H9 (cell line): ENCODE results near the gene NSMCE4A. TPM values are rescaled to one million over a fixed set of nuclear protein-coding genes. Genes with fewer than 3 reads are reported as not detected.

Experiments used
- DNase-seq: peaks from one replicate; pipeline ENCODE4 v3.0.0-alpha.2; 2017
- H2AFZ ChIP-seq: one replicate; pipeline ENCODE4 v1.6.1; 2013; ENCODE audit warnings: mild to moderate bottlenecking, low read length, control low read depth, moderate library complexity
- H2AK5ac ChIP-seq: 2 replicates; pipeline ENCODE4 v1.6.1; 2013; ENCODE audit warnings: low read length, control low read depth, mixed read lengths; ENCODE audit not compliant: insufficient read length
- H2BK120ac ChIP-seq: one replicate; pipeline ENCODE4 v1.6.1; 2013; ENCODE audit warnings: low read depth, mild to moderate bottlenecking, low read length, control low read depth, inconsistent platforms; ENCODE audit not compliant: poor library complexity, severe bottlenecking
- H2BK12ac ChIP-seq: 2 replicates; pipeline ENCODE4 v1.6.1; 2013; ENCODE audit warnings: low read length, control low read depth, mixed read lengths, low read depth; ENCODE audit not compliant: insufficient read length
- H2BK15ac ChIP-seq: 2 replicates; pipeline ENCODE4 v1.6.1; 2013; ENCODE audit warnings: low read depth, low read length, control low read depth
- H2BK20ac ChIP-seq: one replicate; pipeline ENCODE4 v1.6.1; 2013; ENCODE audit warnings: low read depth, mild to moderate bottlenecking, low read length, control low read depth, inconsistent platforms; ENCODE audit not compliant: poor library complexity, severe bottlenecking
- H2BK5ac ChIP-seq: 2 replicates; pipeline ENCODE4 v1.6.1; 2013; ENCODE audit warnings: low read length, control low read depth, mixed read lengths; ENCODE audit not compliant: insufficient read length
- H3K14ac ChIP-seq: 2 replicates; pipeline ENCODE4 v1.6.1; 2013; ENCODE audit warnings: low read length, control low read depth; ENCODE audit not compliant: insufficient read depth
- H3K18ac ChIP-seq: 2 replicates; pipeline ENCODE4 v1.6.1; 2013; ENCODE audit warnings: low read depth, mild to moderate bottlenecking, mixed read lengths, low read length, control low read depth; ENCODE audit not compliant: insufficient read length
- H3K23ac ChIP-seq: 2 replicates; pipeline ENCODE4 v1.6.1; 2013; ENCODE audit warnings: low read length, control low read depth, mixed read lengths, low read depth; ENCODE audit not compliant: insufficient read length
- H3K23me2 ChIP-seq: 2 replicates; pipeline ENCODE4 v1.6.1; 2013; ENCODE audit warnings: low read depth, mild to moderate bottlenecking, mixed read lengths, low read length, control low read depth; ENCODE audit not compliant: insufficient read length, poor library complexity, severe bottlenecking
- H3K27ac ChIP-seq: 2 replicates; pipeline ENCODE4 v1.5.1; 2013; ENCODE audit warnings: low read length, control low read depth, mixed read lengths, low read depth; ENCODE audit not compliant: insufficient read length
- H3K27me3 ChIP-seq: 2 replicates; pipeline ENCODE4 v1.6.1; 2013; ENCODE audit warnings: low read length, control low read depth, inconsistent platforms; ENCODE audit not compliant: insufficient read depth
- H3K4ac ChIP-seq: 2 replicates; pipeline ENCODE4 v1.6.1; 2013; ENCODE audit warnings: low read depth, mild to moderate bottlenecking, control low read depth, inconsistent platforms, low read length, moderate library complexity
- H3K4me1 ChIP-seq: 2 replicates; pipeline ENCODE4 v1.6.1; 2013; ENCODE audit warnings: low read length, control low read depth, inconsistent platforms; ENCODE audit not compliant: insufficient read depth
- H3K4me2 ChIP-seq: 2 replicates; pipeline ENCODE4 v1.6.1; 2013; ENCODE audit warnings: low read length, control low read depth, mixed read lengths; ENCODE audit not compliant: insufficient read length, insufficient read depth
- H3K56ac ChIP-seq: 2 replicates; pipeline ENCODE4 v1.6.1; 2013; ENCODE audit warnings: low read depth, mild to moderate bottlenecking, mixed read lengths, low read length, control low read depth; ENCODE audit not compliant: insufficient read length
- H3K79me1 ChIP-seq: 2 replicates; pipeline ENCODE4 v1.6.1; 2013; ENCODE audit warnings: low read depth, mild to moderate bottlenecking, moderate library complexity, low read length, control low read depth, inconsistent platforms; ENCODE audit not compliant: insufficient read depth, poor library complexity, severe bottlenecking
- H3K79me2 ChIP-seq: 2 replicates; pipeline ENCODE4 v1.6.1; 2013; ENCODE audit warnings: low read length, control low read depth, inconsistent platforms; ENCODE audit not compliant: insufficient read depth
- H3K9ac ChIP-seq: 2 replicates; pipeline ENCODE4 v1.6.1; 2013; ENCODE audit warnings: low read length, control low read depth, mixed read lengths; ENCODE audit not compliant: insufficient read length; ENCODE audit errors: extremely low read depth
- H3K9me3 ChIP-seq: one replicate; pipeline ENCODE4 v1.6.1; 2013; ENCODE audit warnings: low read depth, low read length, inconsistent platforms; ENCODE audit not compliant: control insufficient read depth
- H3T11ph ChIP-seq: one replicate; pipeline ENCODE4 v1.6.1; 2013; ENCODE audit warnings: mild to moderate bottlenecking, low read length, control low read depth, inconsistent platforms
- H4K20me1 ChIP-seq: one replicate; pipeline ENCODE4 v1.6.1; 2013; ENCODE audit not compliant: control insufficient read depth, insufficient read length, insufficient read depth
- H4K5ac ChIP-seq: 2 replicates; pipeline ENCODE4 v1.6.1; 2013; ENCODE audit warnings: low read depth, mild to moderate bottlenecking, mixed read lengths, low read length, control low read depth; ENCODE audit not compliant: insufficient read length
- H4K8ac ChIP-seq: replicated peaks from 2 replicates; pipeline ENCODE4 v1.6.1; 2013; ENCODE audit warnings: low read length, control low read depth, mixed read lengths, low read depth; ENCODE audit not compliant: insufficient read length
- H4K91ac ChIP-seq: 2 replicates; pipeline ENCODE4 v1.6.1; 2013; ENCODE audit warnings: low read depth, mild to moderate bottlenecking, moderate library complexity, mixed read lengths, low read length, control low read depth; ENCODE audit not compliant: insufficient read length
- H3K27ac Mint-ChIP-seq, 3 experiments: 2 replicates in 2 of 3; 3 replicates in 1 of 3; pipeline ENCODE4 v1.8.0; 2020 to 2021; ENCODE audit warnings: mixed read lengths in 3 of 3, mild to moderate bottlenecking in 1 of 3, moderate library complexity in 1 of 3
- H3K27me3 Mint-ChIP-seq: 2 replicates; pipeline ENCODE4 v1.8.0; 2021; ENCODE audit warnings: low read depth, mild to moderate bottlenecking, moderate library complexity, mixed read lengths
- H3K36me3 Mint-ChIP-seq, 3 experiments: 2 replicates in 2 of 3; 3 replicates in 1 of 3; pipeline ENCODE4 v1.8.0; 2020 to 2021; ENCODE audit warnings: low read depth in 3 of 3, mixed read lengths in 3 of 3; ENCODE audit not compliant: insufficient read depth in 1 of 3
- H3K4me1 Mint-ChIP-seq, 2 experiments: 2 replicates each; pipeline ENCODE4 v1.8.0; 2020; ENCODE audit warnings: mixed read lengths in 2 of 2
- H3K4me3 Mint-ChIP-seq, 2 experiments: 2 replicates in 1 of 2; 3 replicates in 1 of 2; pipeline ENCODE4 v1.8.0; 2020 to 2021; ENCODE audit warnings: mild to moderate bottlenecking in 2 of 2, mixed read lengths in 2 of 2, moderate library complexity in 1 of 2
- H3K9me3 Mint-ChIP-seq, 2 experiments: 2 replicates in 1 of 2; 3 replicates in 1 of 2; pipeline ENCODE4 v1.8.0; 2020; ENCODE audit warnings: mild to moderate bottlenecking in 2 of 2, mixed read lengths in 2 of 2, moderate library complexity in 1 of 2
- CTCF ChIP-seq: fragments of 200-600 bp; sonication (generic); conservative IDR thresholded peaks from 3 replicates; pipeline ENCODE4 v1.8.0; 2021; ENCODE audit warnings: antibody characterized with exemption, mild to moderate bottlenecking
- WGBS: extraction: QIAGEN DNeasy Blood & Tissue Kit; methylation state at CpG from one replicate; pipeline ENCODE4 v1.1.7; 2013; ENCODE audit warnings: missing lambda C conversion rate, low lambda C conversion rate, mixed read lengths; ENCODE audit not compliant: insufficient read length; ENCODE audit errors: extremely low coverage; 5-methylcytosine and 5-hydroxymethylcytosine counted together
- total RNA-seq: library from RNA; stranded (reverse); gene quantifications from 2 replicates; pipeline ENCODE4 v1.2.1, GENCODE V29; 2021

NSMCE4A gene
- total RNA-seq, 1 experiment from 2014 or later, result 59.0 TPM

GRCh38 chr10:121956111-121957061, 18.6 kb downstream of the NSMCE4A start:
- H2AK5ac ChIP-seq, result no peak overlapping the region
- H3K9ac ChIP-seq, result no peak overlapping the region
- no peak overlapping the region for H4K91ac ChIP-seq
- H3K4ac ChIP-seq, result no peak overlapping the region
- no peaks in the 10 kb centered on the region for H3K27me3 Mint-ChIP-seq
- H3K4me1 Mint-ChIP-seq, result peaks cover 17% of the 10 kb centered on the region in 2 experiments
- no peak overlapping the region for H2BK20ac ChIP-seq
- H4K5ac ChIP-seq, result no peak overlapping the region
- no peak overlapping the region for H4K8ac ChIP-seq
- H2BK120ac ChIP-seq, result no peak overlapping the region
- H3K56ac ChIP-seq, result no peak overlapping the region
- TF ChIP-seq CTCF, result no peak
- no peak for DNase-seq
- 0 out of 2 replicates have a peak, but pooled peaks cover 2% of the 10 kb centered on the region for H3K4me1 ChIP-seq
- no peak overlapping the region for H3T11ph ChIP-seq
- H3K9me3 ChIP-seq, result no peaks in the 10 kb centered on the region
- no peak overlapping the region for H2BK15ac ChIP-seq
- H2BK5ac ChIP-seq, result no peak overlapping the region
- H4K20me1 ChIP-seq, result no peaks in the 10 kb centered on the region
- WGBS, result no CpG with 5 or more reads among the region's 7 CpGs
- no peak overlapping the region for H2AFZ ChIP-seq
- no peak overlapping the region for H3K18ac ChIP-seq
- H3K23me2 ChIP-seq, result no peaks in the 10 kb centered on the region
- peak overlapping the region; percentile 3 to 50 (median 4); a peak in 3 of 7 replicates for H3K27ac Mint-ChIP-seq
- H3K4me3 Mint-ChIP-seq, result no peak overlapping the region
- H3K27me3 ChIP-seq, result no peaks in the 10 kb centered on the region
- H3K27ac ChIP-seq, result no peak overlapping the region
- H3K14ac ChIP-seq, result no peak overlapping the region
- H3K4me2 ChIP-seq, result no peak overlapping the region
- H3K79me2 ChIP-seq, result no peaks in the 10 kb centered on the region
- H3K36me3 Mint-ChIP-seq, result peaks cover 12 to 50% (median 42%) of the 10 kb centered on the region in 3 experiments; a peak in 6 of 7 replicates
- no peaks in the 10 kb centered on the region for H3K79me1 ChIP-seq
- H3K23ac ChIP-seq, result no peak overlapping the region
- H2BK12ac ChIP-seq, result no peak overlapping the region
- H3K9me3 Mint-ChIP-seq, result no peaks in the 10 kb centered on the region
